ENCODE results near the gene NR2C1.
A peak's percentile ranks its signal among the peaks of the same experiment; 100 is the strongest.

Gene NR2C1

GRCh38 chr12:95083938-95084337 is 10.5 kb upstream of the NR2C1 start:
- DNase-seq (ENCODE audit: low spot score) = no peak

- no peak for DNase-seq (ENCODE audit: low spot score)
Measured at GRCh38 chr12:95083471-95083870, 10.1 kb upstream of the NR2C1 start.

GRCh38 chr12:95077341-95077740 is 3.9 kb upstream of the NR2C1 start:
- DNase-seq (ENCODE audit: low spot score) = no peak

- no peak for DNase-seq (ENCODE audit: low spot score)
Measured at GRCh38 chr12:95074766-95075165, 1.3 kb upstream of the NR2C1 start.

GRCh38 chr12:95073698-95074520 is 491 bp upstream of the NR2C1 start:
- no peak for DNase-seq (ENCODE audit: low spot score)

GRCh38 chr12:95070378-95070777 is 3.0 kb downstream of the NR2C1 start:
- DNase-seq (ENCODE audit: low spot score) = no peak

- no peak for DNase-seq (ENCODE audit: low spot score)
Measured at GRCh38 chr12:95066091-95066855, 7.1 kb downstream of the NR2C1 start.

- DNase-seq (ENCODE audit: low spot score) = no peak
Measured at GRCh38 chr12:95060951-95061350, 12.5 kb downstream of the NR2C1 start.

GRCh38 chr12:95059984-95060383 is 13.4 kb downstream of the NR2C1 start:
- DNase-seq (ENCODE audit: low spot score) = no peak

- DNase-seq (ENCODE audit: low spot score) = no peak
Measured at GRCh38 chr12:95057424-95057823, 16.0 kb downstream of the NR2C1 start.

GRCh38 chr12:95055057-95055456 is 18.4 kb downstream of the NR2C1 start:
- DNase-seq (ENCODE audit: low spot score) = no peak

- DNase-seq (ENCODE audit: low spot score) = no peak
Measured at GRCh38 chr12:95054206-95054605, 19.2 kb downstream of the NR2C1 start.

- DNase-seq (ENCODE audit: low spot score) = no peak
Measured at GRCh38 chr12:95051241-95051640, 22.2 kb downstream of the NR2C1 start.

GRCh38 chr12:95037906-95038305 is 35.5 kb downstream of the NR2C1 start:
- peak; percentile 4 for DNase-seq (ENCODE audit: low spot score)

- DNase-seq (ENCODE audit: low spot score) = no peak
Measured at GRCh38 chr12:95034750-95035149, 38.7 kb downstream of the NR2C1 start.

GRCh38 chr12:95022477-95022876 is 50.9 kb downstream of the NR2C1 start:
- no peak for DNase-seq (ENCODE audit: low spot score)

- DNase-seq (ENCODE audit: low spot score) = no peak
Measured at GRCh38 chr12:95017482-95017881, 55.9 kb downstream of the NR2C1 start.

- DNase-seq (ENCODE audit: low spot score) = no peak
Measured at GRCh38 chr12:95016120-95016519, 57.3 kb downstream of the NR2C1 start.

GRCh38 chr12:95014554-95014953 is 58.9 kb downstream of the NR2C1 start:
- no peak for DNase-seq (ENCODE audit: low spot score)

GRCh38 chr12:95006206-95006605 is 67.2 kb downstream of the NR2C1 start:
- no peak for DNase-seq (ENCODE audit: low spot score)

GRCh38 chr12:95004610-95005009 is 68.8 kb downstream of the NR2C1 start:
- DNase-seq (ENCODE audit: low spot score) = no peak

- DNase-seq (ENCODE audit: low spot score) = no peak
Measured at GRCh38 chr12:95003921-95004272, 69.5 kb downstream of the NR2C1 start.

- DNase-seq (ENCODE audit: low spot score) = peak; percentile 96
Measured at GRCh38 chr12:95003213-95003920, 70.1 kb downstream of the NR2C1 start, which contains the start of gene NDUFA12. Gene NDUFA12 (minus strand): TSS chr12:95003697. CDS start chr12:95003680, 17 bp downstream.

Measured in activated CD4-positive, alpha-beta T cell treated with anti-CD3 and anti-CD28 coated beads, Interleukin-2, Interleukin-4, amounts not matched to agents 100 ng/mL and 50 ng/mL, durations not matched to agents 16 hours and 8 hours (primary cell).